Measurements from ENCODE around the gene SLC2A13.
"Not testable (repeated sequence)": the region's sequence is repeated elsewhere in the genome, so short reads cannot be mapped to it uniquely, and the experiment has no call there.

The SLC2A13 gene

GRCh38 chr12:39920222-39920621 lies 185.7 kb downstream of the SLC2A13 start:
- no peak for DNase-seq

GRCh38 chr12:39919790-39920189 lies 186.1 kb downstream of the SLC2A13 start:
- DNase-seq = no peak

GRCh38 chr12:39915249-39915648 lies 190.6 kb downstream of the SLC2A13 start:
- DNase-seq = no peak

GRCh38 chr12:39912211-39912980 lies 193.5 kb downstream of the SLC2A13 start:
- no peak for DNase-seq

- no peak for DNase-seq
Observed at GRCh38 chr12:39906237-39906636, 199.6 kb downstream of the SLC2A13 start.

- peak; percentile 34 for DNase-seq
Observed at GRCh38 chr12:39905152-39905551, 200.7 kb downstream of the SLC2A13 start.

- no peak for DNase-seq
Observed at GRCh38 chr12:39902821-39903220, 203.1 kb downstream of the SLC2A13 start.

- DNase-seq = no peak
Observed at GRCh38 chr12:39897315-39897714, 208.6 kb downstream of the SLC2A13 start.

- not testable (repeated sequence) for DNase-seq
Observed at GRCh38 chr12:39893388-39893787, 212.5 kb downstream of the SLC2A13 start.

GRCh38 chr12:39892146-39892545 lies 213.7 kb downstream of the SLC2A13 start:
- no peak for DNase-seq

GRCh38 chr12:39887856-39888255 lies 218.0 kb downstream of the SLC2A13 start:
- no peak for DNase-seq

- no peak for DNase-seq
Observed at GRCh38 chr12:39886106-39886505, 219.8 kb downstream of the SLC2A13 start.

- no peak for DNase-seq
Observed at GRCh38 chr12:39884616-39885125, 221.2 kb downstream of the SLC2A13 start.

- no peak for DNase-seq
Observed at GRCh38 chr12:39883411-39883810, 222.5 kb downstream of the SLC2A13 start.

- DNase-seq = no peak
Observed at GRCh38 chr12:39878753-39879152, 227.1 kb downstream of the SLC2A13 start.

GRCh38 chr12:39875721-39876120 lies 230.2 kb downstream of the SLC2A13 start:
- DNase-seq = no peak

GRCh38 chr12:39874785-39875184 lies 231.1 kb downstream of the SLC2A13 start:
- no peak for DNase-seq

GRCh38 chr12:39873065-39873464 lies 232.8 kb downstream of the SLC2A13 start:
- no peak for DNase-seq

GRCh38 chr12:39872425-39872824 lies 233.5 kb downstream of the SLC2A13 start:
- DNase-seq = no peak

- no peak for DNase-seq
Observed at GRCh38 chr12:39868328-39868725, 237.6 kb downstream of the SLC2A13 start.

GRCh38 chr12:39867631-39868327 lies 238.1 kb downstream of the SLC2A13 start:
- no peak for DNase-seq

- no peak for DNase-seq
Observed at GRCh38 chr12:39866135-39866534, 239.7 kb downstream of the SLC2A13 start.

GRCh38 chr12:39860695-39861094 lies 245.2 kb downstream of the SLC2A13 start:
- DNase-seq = no peak

GRCh38 chr12:39853003-39853402 lies 252.9 kb downstream of the SLC2A13 start:
- DNase-seq = no peak

All from left hindlimb (tissue), 1 donor.